Measurements from ENCODE around the gene ST6GALNAC3.

DNA sequence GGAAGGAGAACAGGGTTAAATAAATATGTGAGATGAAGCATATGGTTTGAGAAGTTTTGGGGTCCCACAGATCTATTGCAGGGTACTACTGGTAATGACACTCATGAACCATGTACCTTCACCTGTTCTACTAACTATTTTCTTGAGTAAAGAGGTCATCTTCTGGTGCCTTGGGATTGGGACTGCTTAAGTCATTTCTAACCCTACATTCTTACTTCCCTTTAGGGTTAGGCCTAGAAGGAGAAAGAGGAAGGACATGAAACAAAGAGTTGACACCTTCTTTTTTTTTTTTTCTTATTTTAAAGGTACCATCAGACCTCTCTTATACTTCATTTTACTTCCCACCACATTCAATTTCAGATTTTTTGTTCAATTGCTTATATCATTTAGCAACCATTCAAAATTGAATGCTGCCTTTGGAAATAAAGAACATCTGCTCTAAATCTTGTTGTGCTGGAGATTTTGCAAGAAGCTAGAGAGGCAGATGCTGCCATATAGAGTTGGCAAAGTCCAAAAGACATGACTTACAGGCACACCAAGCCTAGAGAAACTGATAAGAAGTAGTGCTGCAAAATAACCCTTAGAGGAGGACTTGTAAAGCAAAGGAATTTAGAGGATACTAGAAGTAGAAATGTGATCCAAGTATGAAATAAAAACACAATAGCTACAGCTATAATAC lies 418.3 kb downstream of the ST6GALNAC3 start:
- TF ChIP-seq, protein P1, sequence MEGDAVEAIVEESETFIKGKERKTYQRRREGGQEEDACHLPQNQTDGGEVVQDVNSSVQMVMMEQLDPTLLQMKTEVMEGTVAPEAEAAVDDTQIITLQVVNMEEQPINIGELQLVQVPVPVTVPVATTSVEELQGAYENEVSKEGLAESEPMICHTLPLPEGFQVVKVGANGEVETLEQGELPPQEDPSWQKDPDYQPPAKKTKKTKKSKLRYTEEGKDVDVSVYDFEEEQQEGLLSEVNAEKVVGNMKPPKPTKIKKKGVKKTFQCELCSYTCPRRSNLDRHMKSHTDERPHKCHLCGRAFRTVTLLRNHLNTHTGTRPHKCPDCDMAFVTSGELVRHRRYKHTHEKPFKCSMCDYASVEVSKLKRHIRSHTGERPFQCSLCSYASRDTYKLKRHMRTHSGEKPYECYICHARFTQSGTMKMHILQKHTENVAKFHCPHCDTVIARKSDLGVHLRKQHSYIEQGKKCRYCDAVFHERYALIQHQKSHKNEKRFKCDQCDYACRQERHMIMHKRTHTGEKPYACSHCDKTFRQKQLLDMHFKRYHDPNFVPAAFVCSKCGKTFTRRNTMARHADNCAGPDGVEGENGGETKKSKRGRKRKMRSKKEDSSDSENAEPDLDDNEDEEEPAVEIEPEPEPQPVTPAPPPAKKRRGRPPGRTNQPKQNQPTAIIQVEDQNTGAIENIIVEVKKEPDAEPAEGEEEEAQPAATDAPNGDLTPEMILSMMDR (IDR thresholded peaks at IDR 0.05; ENCODE audit: poor library complexity) = no peak
- no peak for TF ChIP-seq EZH2 (IDR thresholded peaks at IDR 0.05; ENCODE audit: borderline replicate concordance)
- no peak for TF ChIP-seq EZH2phosphoT487 (IDR thresholded peaks at IDR 0.05; ENCODE audit: low read depth, severe bottlenecking, unreplicated experiment)

Measured in hepatocyte (in vitro differentiated cells).